Cardiac muscle cell (in vitro differentiated cells and primary cell): ENCODE measurements around the gene RNF150. TPM values are rescaled to one million over a fixed set of nuclear protein-coding genes. Genes with fewer than 3 reads are reported as not detected.

Source experiments
- DNase-seq, 2 donors: peaks; one replicate each; pipeline versions ENCODE4 v3.0.0 to v3.0.0-alpha.2; 2010 to 2017; ENCODE audit warnings: low read depth in 1 of 2, low spot score in 1 of 2
- H3K27ac ChIP-seq: fragments of 200-600 bp; sonication (generic); 2 replicates; pipeline ENCODE4 v1.5.1; 2016
- H3K27me3 ChIP-seq: fragments of 200-600 bp; sonication (generic); 2 replicates; pipeline ENCODE4 v1.6.0; 2016; ENCODE audit warnings: control low read depth
- H3K36me3 ChIP-seq: fragments of 200-600 bp; sonication (generic); 2 replicates; pipeline ENCODE4 v1.5.1; 2016; ENCODE audit warnings: control low read depth
- H3K4me1 ChIP-seq: fragments of 200-600 bp; sonication (generic); 2 replicates; pipeline ENCODE4 v1.8.1; 2017; ENCODE audit warnings: low read depth, mild to moderate bottlenecking, mixed run types
- H3K4me3 ChIP-seq: fragments of 200-600 bp; sonication (generic); 2 replicates; pipeline ENCODE4 v1.5.1; 2016; ENCODE audit warnings: mild to moderate bottlenecking
- H3K9me3 ChIP-seq: fragments of 200-600 bp; sonication (generic); 2 replicates; pipeline ENCODE4 v1.5.1; 2017; ENCODE audit warnings: low read depth, mild to moderate bottlenecking, control low read depth
- CTCF ChIP-seq: IDR thresholded peaks from 2 replicates; pipeline ENCODE4 v1.5.1; 2012; ENCODE audit warnings: low read depth, mild to moderate bottlenecking, low read length
- polyA plus RNA-seq: library from polyadenylated mRNA; unstranded; fragments of >200 nt; fragmentation: Nextera tagmentation; extraction: Ambion mirVana; gene quantifications from 2 replicates; pipeline ENCODE4 v1.2.1, GENCODE V29; 2016
- total RNA-seq: library from RNA; depleted of rRNA; stranded (reverse); fragments of >200 nt; gene quantifications from 2 replicates; pipeline ENCODE4 v1.2.3, GENCODE V29; 2016

Gene RNF150
- total and polyA plus RNA-seq, 2 experiments from 2014 or later, result 20.1 to 57.4 TPM

DNA sequence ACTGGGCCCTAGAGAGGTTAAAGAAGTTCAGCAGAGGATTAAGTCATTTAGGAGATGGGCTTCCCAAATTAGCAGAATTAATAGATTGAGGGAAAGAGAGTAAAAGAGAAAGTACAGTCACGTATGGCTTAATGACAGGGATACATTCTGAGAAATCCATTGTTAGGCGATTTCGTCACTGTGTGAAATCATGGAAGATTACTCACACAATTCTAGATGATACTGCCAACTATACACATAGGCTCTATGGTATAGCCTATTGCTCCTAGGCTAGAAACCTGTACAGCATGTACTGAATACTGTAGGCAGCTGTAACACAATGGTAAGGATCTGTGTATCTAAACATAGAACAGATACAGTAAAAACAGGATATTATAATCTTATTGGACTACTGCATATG, 180.6 kb downstream of the RNF150 start:
- peak in 1 of 2 donors; percentile 70 for DNase-seq
- no peak for TF ChIP-seq CTCF
- no peaks in the 10 kb centered on the region for H3K27me3 ChIP-seq
- no peak overlapping the region for H3K27ac ChIP-seq
- no peak overlapping the region for H3K4me3 ChIP-seq
- no peaks in the 10 kb centered on the region for H3K4me1 ChIP-seq
- no peaks in the 10 kb centered on the region for H3K36me3 ChIP-seq
- H3K9me3 ChIP-seq, result no peaks in the 10 kb centered on the region

- Histone ChIP-seq H3K27ac (no peak overlapping the region), H3K27me3 (no peaks in the 10 kb centered on the region), H3K36me3 (peaks cover 4% of the 10 kb centered on the region), H3K9me3 (no peaks in the 10 kb centered on the region), H3K4me3 (no peak overlapping the region), H3K4me1 (no peaks in the 10 kb centered on the region)
- no peak for TF ChIP-seq CTCF
- DNase-seq, result peak in 1 of 2 donors; percentile 7
These were observed 185.8 kb downstream of the RNF150 start for GRCh38 chr4:140947506-140947905.

DNA sequence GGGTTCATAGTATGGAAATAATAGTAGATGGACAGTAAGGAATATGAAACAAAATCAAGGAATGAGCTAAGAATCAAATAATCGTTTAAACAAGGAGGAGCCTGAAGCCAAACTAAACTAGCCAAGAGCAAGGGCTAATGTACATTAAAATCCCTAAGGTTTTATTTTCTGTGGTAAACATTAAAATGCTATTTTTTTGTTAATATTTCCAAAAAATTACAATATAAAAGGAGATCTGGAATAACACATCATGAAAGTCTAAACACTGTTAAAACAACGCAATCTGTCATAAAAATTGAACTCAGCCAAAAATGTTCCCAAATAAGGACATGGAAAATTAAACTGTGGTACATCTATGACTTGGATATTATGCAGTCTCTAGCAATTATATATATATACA, 188.2 kb downstream of the RNF150 start:
- no peak for TF ChIP-seq CTCF
- peaks cover 17% of the 10 kb centered on the region for H3K4me1 ChIP-seq
- H3K27me3 ChIP-seq, result no peaks in the 10 kb centered on the region
- H3K27ac ChIP-seq, result no peak overlapping the region
- DNase-seq, result no peak
- no peak overlapping the region for H3K4me3 ChIP-seq
- no peaks in the 10 kb centered on the region for H3K9me3 ChIP-seq
- peaks cover 4% of the 10 kb centered on the region for H3K36me3 ChIP-seq

- Histone ChIP-seq H3K27ac (no peak overlapping the region), H3K27me3 (no peaks in the 10 kb centered on the region), H3K4me1 (peaks cover 22% of the 10 kb centered on the region), H3K9me3 (no peaks in the 10 kb centered on the region), H3K36me3 (peaks cover 4% of the 10 kb centered on the region), H3K4me3 (no peak overlapping the region)
- DNase-seq, result peak in 1 of 2 donors; percentile 63
- no peak for TF ChIP-seq CTCF
These were observed 188.7 kb downstream of the RNF150 start for GRCh38 chr4:140944572-140944971.

- TF ChIP-seq CTCF, result no peak
- peak in 1 of 2 donors; percentile 62 for DNase-seq
- no peak overlapping the region for H3K27ac ChIP-seq
These were observed 189.1 kb downstream of the RNF150 start for GRCh38 chr4:140944199-140944515.

More at GRCh38 chr4:140944199-140944515, 189.1 kb downstream of the RNF150 start:
- H3K4me3 ChIP-seq, result no peak overlapping the region
- no peaks in the 10 kb centered on the region for H3K9me3 ChIP-seq
- peaks cover 4% of the 10 kb centered on the region for H3K36me3 ChIP-seq
- H3K4me1 ChIP-seq, result peaks cover 25% of the 10 kb centered on the region
- no peaks in the 10 kb centered on the region for H3K27me3 ChIP-seq
